CD14-positive monocyte (primary cell): ENCODE data around the gene DEFB110. TPM values are rescaled to one million over a fixed set of nuclear protein-coding genes. Genes with fewer than 3 reads are reported as not detected.

ENCODE experiments used
- DNase-seq, 3 donors: peaks; one replicate each; pipeline ENCODE4 v3.0.0-alpha.2; 2011 to 2022
- H2AFZ ChIP-seq: 2 replicates; pipeline ENCODE4 v1.6.0; 2012; ENCODE audit warnings: mild to moderate bottlenecking, low read depth, low read length, inconsistent platforms; ENCODE audit not compliant: insufficient read depth, poor library complexity, severe bottlenecking
- H3K27ac ChIP-seq, 2 donors: 1 replicate in 1 of 2; 2 replicates in 1 of 2; pipeline ENCODE4 v1.5.1; 2012 to 2013; ENCODE audit warnings: low read length in 2 of 2, control low read depth in 1 of 2, inconsistent platforms in 1 of 2, low read depth in 1 of 2, mild to moderate bottlenecking in 1 of 2
- H3K27me3 ChIP-seq, 2 donors: one replicate each; pipeline versions ENCODE4 v1.6.0 to v1.6.1; 2011 to 2013; ENCODE audit warnings: low read length in 2 of 2; ENCODE audit not compliant: control insufficient read depth in 2 of 2, insufficient read depth in 2 of 2
- H3K36me3 ChIP-seq, 2 donors: replicated peaks in 1 of 2; 1 replicate in 1 of 2; 2 replicates in 1 of 2; pipeline versions ENCODE4 v1.5.1 to v1.6.1; 2012 to 2013; ENCODE audit warnings: low read length in 2 of 2, control low read depth in 1 of 2, inconsistent platforms in 1 of 2, mild to moderate bottlenecking in 1 of 2; ENCODE audit not compliant: insufficient read depth in 2 of 2, control insufficient read depth in 1 of 2
- H3K4me1 ChIP-seq, 2 donors: 1 replicate in 1 of 2; 2 replicates in 1 of 2; pipeline versions ENCODE4 v1.5.1 to v1.6.1; 2012 to 2013; ENCODE audit warnings: low read length in 2 of 2, control low read depth in 1 of 2, inconsistent platforms in 1 of 2, mild to moderate bottlenecking in 1 of 2, moderate library complexity in 1 of 2; ENCODE audit not compliant: insufficient read depth in 2 of 2, control insufficient read depth in 1 of 2
- H3K4me2 ChIP-seq: replicated peaks from 2 replicates; pipeline ENCODE3; 2012; ENCODE audit warnings: low read length, moderate library complexity, mild to moderate bottlenecking; ENCODE audit not compliant: poor library complexity, severe bottlenecking; ENCODE audit errors: extremely low read depth
- H3K4me3 ChIP-seq, 3 experiments: fragments of 200-600 bp in 1 of 3; sonication (generic) in 1 of 3; replicated peaks in 1 of 3; 1 replicate in 2 of 3; 2 replicates in 1 of 3; pipeline ENCODE4 v1.5.1; 2011 to 2013; ENCODE audit warnings: low read length in 3 of 3, mild to moderate bottlenecking in 3 of 3, control low read depth in 2 of 3, low read depth in 2 of 3, inconsistent platforms in 1 of 3, moderate library complexity in 1 of 3
- H3K79me2 ChIP-seq: 2 replicates; pipeline ENCODE4 v1.6.0; 2012; ENCODE audit warnings: mild to moderate bottlenecking, control low read depth, inconsistent platforms, low read length, moderate library complexity; ENCODE audit not compliant: insufficient read depth
- H3K9ac ChIP-seq: 2 replicates; pipeline ENCODE4 v1.6.0; 2017; ENCODE audit warnings: low read length, mild to moderate bottlenecking; ENCODE audit not compliant: insufficient read depth, poor library complexity, severe bottlenecking
- H3K9me3 ChIP-seq, 2 donors: replicated peaks in 1 of 2; 1 replicate in 1 of 2; 2 replicates in 1 of 2; pipeline versions ENCODE4 v1.5.1 to v1.6.1; 2012 to 2013; ENCODE audit warnings: low read length in 2 of 2, control low read depth in 1 of 2; ENCODE audit not compliant: control insufficient read depth in 1 of 2, insufficient read depth in 1 of 2
- H4K20me1 ChIP-seq: 2 replicates; pipeline ENCODE4 v1.6.0; 2012; ENCODE audit warnings: mild to moderate bottlenecking, low read length, control low read depth, moderate library complexity; ENCODE audit not compliant: insufficient read depth
- H3K27ac Mint-ChIP-seq, 7 donors: one replicate each; pipeline ENCODE4 v1.8.0; 2020; ENCODE audit warnings: mild to moderate bottlenecking in 7 of 7, mixed read lengths in 7 of 7, moderate library complexity in 6 of 7, inconsistent platforms in 2 of 7
- H3K27me3 Mint-ChIP-seq, 3 donors: one replicate each; pipeline ENCODE4 v1.8.0; 2021 to 2022; ENCODE audit warnings: low read depth in 3 of 3, mild to moderate bottlenecking in 3 of 3, mixed read lengths in 3 of 3, moderate library complexity in 3 of 3, inconsistent platforms in 1 of 3
- H3K36me3 Mint-ChIP-seq, 2 donors: one replicate each; pipeline ENCODE4 v1.8.0; 2020; ENCODE audit warnings: mixed read lengths in 2 of 2, inconsistent platforms in 1 of 2, mild to moderate bottlenecking in 1 of 2
- H3K4me1 Mint-ChIP-seq: one replicate; pipeline ENCODE4 v1.8.0; 2020; ENCODE audit warnings: mild to moderate bottlenecking, mixed read lengths
- H3K4me3 Mint-ChIP-seq, 2 donors: one replicate each; pipeline ENCODE4 v1.8.0; 2020; ENCODE audit warnings: mild to moderate bottlenecking in 2 of 2, mixed read lengths in 2 of 2, moderate library complexity in 1 of 2
- H3K9me3 Mint-ChIP-seq, 7 donors: one replicate each; pipeline ENCODE4 v1.8.0; 2020 to 2022; ENCODE audit warnings: mixed read lengths in 7 of 7, mild to moderate bottlenecking in 6 of 7, moderate library complexity in 6 of 7, inconsistent platforms in 2 of 7
- CTCF ChIP-seq: fragments of 200-600 bp; IDR thresholded peaks from one replicate; pipeline ENCODE4 v1.8.0; 2022; ENCODE audit warnings: antibody characterized with exemption, mild to moderate bottlenecking
- WGBS: methylation state at CpG from one replicate; pipeline ENCODE4 v1.1.5; 2013; ENCODE audit warnings: missing lambda C conversion rate; ENCODE audit not compliant: insufficient coverage; 5-methylcytosine and 5-hydroxymethylcytosine counted together
- intact Hi-C, 2 donors: fragments of 100-400 bp; cut with micrococcal nuclease; formaldehyde crosslinking; loops; one replicate each; pipeline versions ENCODE4 v1.15.0 to v1.15.1; 2023
- polyA plus RNA-seq, 3 donors: library from polyadenylated mRNA; depleted of rRNA in 1 of 3; unstranded in 2 of 3; stranded (reverse) in 1 of 3; fragments of 300-500 nt in 2 of 3; fragments of >200 nt in 1 of 3; fragmentation: Illumina TruSeq in 2 of 3; gene quantifications; 1 replicate in 2 of 3; 2 replicates in 1 of 3; pipeline ENCODE4 v1.2.3, GENCODE V29; 2012 to 2021

DEFB110 gene
- polyA plus RNA-seq, 3 donors = not detected

- Histone ChIP-seq H3K27ac (no peak overlapping the region), H3K4me1 (no peaks in the 10 kb centered on the region), H3K9me3 (no peaks in the 10 kb centered on the region), H3K4me3 (no peak overlapping the region), H3K4me2 (no peak overlapping the region), H3K36me3 (no peaks in the 10 kb centered on the region), H3K79me2 (no peaks in the 10 kb centered on the region), H2AFZ (no peak overlapping the region), H3K27me3 (no peaks in the 10 kb centered on the region), H3K9ac (no peak overlapping the region), H4K20me1 (no peaks in the 10 kb centered on the region)
- no peak overlapping the region for H3K27ac Mint-ChIP-seq
- H3K4me3 Mint-ChIP-seq = no peak overlapping the region
- WGBS = no CpG with 5 or more reads among the region's 2 CpGs
- intact Hi-C loops = no loop called here
- no peak for DNase-seq
- no peak for TF ChIP-seq CTCF
- no peaks in the 10 kb centered on the region for H3K36me3 Mint-ChIP-seq
- no peaks in the 10 kb centered on the region for H3K27me3 Mint-ChIP-seq
- peaks cover 0 to 1% (median 0%) of the 10 kb centered on the region in 7 donors for H3K9me3 Mint-ChIP-seq
- no peaks in the 10 kb centered on the region for H3K4me1 Mint-ChIP-seq
Measured at GRCh38 chr6:50062051-50062450, 40.3 kb upstream of the DEFB110 start.

- no peaks in the 10 kb centered on the region for H4K20me1 ChIP-seq
- no peaks in the 10 kb centered on the region for H3K9me3 ChIP-seq
- TF ChIP-seq CTCF = no peak
- no peak overlapping the region for H3K27ac ChIP-seq
- no peak overlapping the region for H3K9ac ChIP-seq
- H3K27me3 Mint-ChIP-seq = no peaks in the 10 kb centered on the region
- H3K4me2 ChIP-seq = no peak overlapping the region
- no peaks in the 10 kb centered on the region for H3K36me3 ChIP-seq
- no peak overlapping the region for H3K4me3 Mint-ChIP-seq
- intact Hi-C loops = no loop called here
- WGBS = no CpG with 5 or more reads among the region's 1 CpG
- H3K4me1 Mint-ChIP-seq = no peaks in the 10 kb centered on the region
- H3K9me3 Mint-ChIP-seq = peaks cover 0 to 3% (median 0%) of the 10 kb centered on the region in 7 donors
- H3K4me3 ChIP-seq = no peak overlapping the region
- no peak overlapping the region for H3K27ac Mint-ChIP-seq
- no peak overlapping the region for H2AFZ ChIP-seq
- no peaks in the 10 kb centered on the region for H3K79me2 ChIP-seq
- H3K27me3 ChIP-seq = no peaks in the 10 kb centered on the region
- DNase-seq = no peak
- H3K36me3 Mint-ChIP-seq = no peaks in the 10 kb centered on the region
- H3K4me1 ChIP-seq = no peaks in the 10 kb centered on the region
Measured at GRCh38 chr6:50056242-50056641, 34.4 kb upstream of the DEFB110 start.
